ENCODE measurements around the gene AFF2.

- TF ChIP-seq CTCF (IDR thresholded peaks at IDR 0.05), result no peak
- no peak for TF ChIP-seq POLR2A (IDR thresholded peaks at IDR 0.05)
Measured at GRCh38 chrX:148504506-148504905, 4.1 kb downstream of the AFF2 start.
